Hepatocyte (in vitro differentiated cells): Measurements from ENCODE around the gene SPATA31C2.

ENCODE experiments used
- EZH2 ChIP-seq: fragments of 200-600 bp; sonication (generic); IDR thresholded peaks from 2 replicates; pipeline ENCODE4 v1.6.1; 2016; ENCODE audit warnings: antibody characterized with exemption, mild to moderate bottlenecking, borderline replicate concordance
- EZH2phosphoT487 ChIP-seq: fragments of 200-600 bp; sonication (generic); IDR thresholded peaks from one replicate; pipeline ENCODE4 v1.6.1; 2018; ENCODE audit warnings: antibody characterized with exemption, mild to moderate bottlenecking, low read depth, moderate library complexity; ENCODE audit not compliant: unreplicated experiment, severe bottlenecking
- TF ChIP-seq, protein P1 (sequence below): fragments of 200-600 bp; sonication (generic); IDR thresholded peaks from 2 replicates; pipeline ENCODE4 v1.5.1; 2016; ENCODE audit warnings: antibody characterized with exemption, mild to moderate bottlenecking; ENCODE audit not compliant: poor library complexity

- TF ChIP-seq, protein P1, sequence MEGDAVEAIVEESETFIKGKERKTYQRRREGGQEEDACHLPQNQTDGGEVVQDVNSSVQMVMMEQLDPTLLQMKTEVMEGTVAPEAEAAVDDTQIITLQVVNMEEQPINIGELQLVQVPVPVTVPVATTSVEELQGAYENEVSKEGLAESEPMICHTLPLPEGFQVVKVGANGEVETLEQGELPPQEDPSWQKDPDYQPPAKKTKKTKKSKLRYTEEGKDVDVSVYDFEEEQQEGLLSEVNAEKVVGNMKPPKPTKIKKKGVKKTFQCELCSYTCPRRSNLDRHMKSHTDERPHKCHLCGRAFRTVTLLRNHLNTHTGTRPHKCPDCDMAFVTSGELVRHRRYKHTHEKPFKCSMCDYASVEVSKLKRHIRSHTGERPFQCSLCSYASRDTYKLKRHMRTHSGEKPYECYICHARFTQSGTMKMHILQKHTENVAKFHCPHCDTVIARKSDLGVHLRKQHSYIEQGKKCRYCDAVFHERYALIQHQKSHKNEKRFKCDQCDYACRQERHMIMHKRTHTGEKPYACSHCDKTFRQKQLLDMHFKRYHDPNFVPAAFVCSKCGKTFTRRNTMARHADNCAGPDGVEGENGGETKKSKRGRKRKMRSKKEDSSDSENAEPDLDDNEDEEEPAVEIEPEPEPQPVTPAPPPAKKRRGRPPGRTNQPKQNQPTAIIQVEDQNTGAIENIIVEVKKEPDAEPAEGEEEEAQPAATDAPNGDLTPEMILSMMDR: no peak
- TF ChIP-seq EZH2 (no peak), EZH2phosphoT487 (no peak)
Observed at GRCh38 chr9:88186495-88187110, 48.3 kb upstream of the SPATA31C2 start.
